A673 (cell line): ENCODE data around the gene HAUS7.

Experiments
- CTCF ChIP-seq: fragments of 300-800, 200-600 bp; sonication (generic); conservative IDR thresholded peaks from 2 replicates; pipeline ENCODE4 v1.5.1; 2017; ENCODE audit warnings: low read depth, mild to moderate bottlenecking, antibody characterized with exemption, low read length, moderate library complexity, mixed read lengths
- EZH2 ChIP-seq: fragments of 200-600 bp; sonication (generic); IDR thresholded peaks from 2 replicates; pipeline ENCODE4 v1.6.1; 2017; ENCODE audit warnings: borderline replicate concordance, low read depth, mild to moderate bottlenecking, mixed read lengths, antibody characterized with exemption, low read length; ENCODE audit not compliant: poor library complexity, severe bottlenecking

- TF ChIP-seq CTCF = no peak
- no peak for TF ChIP-seq EZH2
Observed at GRCh38 chrX:153440556-153441135, 29.7 kb downstream of the HAUS7 start.
